HG03039 (cell line): Measurements from ENCODE around the gene ZBTB34.

ENCODE experiments used
- ATAC-seq: cut with Tn5 transposase; IDR thresholded peaks from one replicate; pipeline ENCODE4 v1.9.1; 2021; ENCODE audit warnings: mild to moderate bottlenecking, moderate library complexity; ENCODE audit not compliant: unreplicated experiment

The ZBTB34 gene

DNA sequence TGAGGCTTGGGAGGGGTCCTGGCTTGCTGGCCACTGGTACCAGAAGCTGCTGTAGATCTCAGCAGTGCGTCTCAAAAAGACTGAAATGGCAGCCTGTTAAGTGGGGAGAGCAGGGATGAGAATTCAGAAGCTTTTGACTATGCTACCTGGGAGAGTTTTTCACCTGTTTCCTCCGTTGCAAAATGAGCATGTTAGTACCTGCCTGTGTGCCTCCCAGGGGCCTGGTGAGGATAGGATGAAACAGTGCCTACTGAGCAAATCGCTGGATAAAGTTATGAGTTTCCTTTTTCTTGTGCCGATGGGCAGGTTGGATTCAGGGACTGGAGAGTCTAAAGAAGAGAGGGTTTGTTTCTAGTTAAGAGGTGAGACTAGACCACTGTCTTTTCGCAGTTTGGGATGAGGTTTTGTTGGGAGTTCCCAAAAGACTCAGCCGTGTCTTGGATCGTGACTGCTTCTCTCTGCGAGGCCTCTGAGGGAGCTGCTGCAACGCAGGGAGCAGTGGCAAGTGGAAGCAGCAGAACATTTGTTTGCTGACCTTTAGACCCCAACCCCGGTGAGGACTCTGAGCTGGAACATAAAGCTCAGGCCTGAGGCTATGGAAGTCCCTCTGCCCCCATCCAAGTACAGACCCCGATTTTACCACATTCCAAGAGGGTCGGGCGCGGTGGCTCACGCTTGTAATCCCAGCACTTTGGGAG, 55.6 kb downstream of the ZBTB34 start:
- no peak for ATAC-seq

- no peak for ATAC-seq
These were observed 56.5 kb downstream of the ZBTB34 start for GRCh38 chr9:126916909-126917308.

- no peak for ATAC-seq
These were observed 58.8 kb downstream of the ZBTB34 start for GRCh38 chr9:126919193-126919592.

GRCh38 chr9:126925876-126926275, 65.4 kb downstream of the ZBTB34 start:
- no peak for ATAC-seq

- ATAC-seq = no peak
These were observed 65.9 kb downstream of the ZBTB34 start for GRCh38 chr9:126926364-126926763.

- no peak for ATAC-seq
These were observed 67.0 kb downstream of the ZBTB34 start for GRCh38 chr9:126927419-126927818.

DNA sequence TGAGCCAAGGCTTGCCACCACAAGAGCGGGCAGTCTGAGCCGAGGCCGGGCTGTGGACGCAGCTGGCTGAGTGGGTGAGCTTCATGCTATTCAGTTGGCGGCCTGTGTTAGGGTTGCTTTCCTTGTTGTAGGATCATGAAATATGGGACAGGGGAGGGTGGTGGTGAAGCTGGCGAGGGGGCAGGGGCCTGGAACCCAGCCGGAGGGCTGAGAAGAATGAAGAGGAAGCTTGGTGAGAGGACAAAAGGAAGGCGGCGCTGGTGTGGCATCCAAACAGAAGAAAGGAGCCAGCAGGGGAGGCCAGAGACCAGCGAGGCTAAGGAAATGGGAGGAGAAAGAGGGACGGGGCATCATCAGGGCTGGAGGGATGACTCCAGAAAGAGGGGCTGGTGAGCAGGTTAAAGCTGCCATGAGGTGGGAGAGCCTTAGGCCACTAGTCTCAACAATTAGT, 72.5 kb downstream of the ZBTB34 start:
- no peak for ATAC-seq

DNA sequence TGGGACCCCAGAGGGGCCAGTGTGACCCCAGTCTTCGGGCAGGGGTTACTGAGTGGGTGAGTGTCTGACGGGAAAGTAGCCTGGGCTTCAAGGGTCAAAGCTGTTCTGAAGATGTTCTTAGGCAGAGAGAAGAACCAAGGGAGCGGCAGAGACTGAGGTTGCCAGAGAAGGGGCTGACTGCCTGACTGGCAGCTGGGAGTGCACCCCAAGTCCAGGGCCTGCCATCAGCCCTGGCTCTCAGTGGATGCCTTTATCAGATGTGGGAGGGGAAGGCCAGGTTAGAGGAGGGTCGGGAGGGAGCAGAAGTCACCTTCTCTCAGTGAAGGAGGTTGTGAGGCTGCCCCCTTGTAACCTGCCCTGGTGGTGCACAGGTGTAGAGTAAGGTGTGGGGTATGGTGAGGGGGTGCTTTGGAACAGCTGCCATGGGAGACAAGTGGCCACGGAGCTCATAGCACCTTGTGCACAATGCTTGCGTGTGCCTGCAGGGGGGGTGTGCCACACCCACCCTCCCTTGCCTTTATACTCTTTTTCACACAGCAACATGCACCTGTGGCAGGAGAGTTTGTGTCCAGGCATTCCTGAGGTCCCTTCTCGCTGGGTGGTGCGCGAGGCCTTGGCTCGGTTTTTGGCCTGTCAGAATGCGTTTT, 73.0 kb downstream of the ZBTB34 start:
- ATAC-seq = no peak

- ATAC-seq = no peak
These were observed 74.0 kb downstream of the ZBTB34 start for GRCh38 chr9:126934441-126934840.
